ENCODE data around the gene GPRC6A. TPM values are rescaled to one million over a fixed set of nuclear protein-coding genes. Genes with fewer than 3 reads are reported as not detected.

The GPRC6A gene
- total RNA-seq, 1 experiment from 2014 or later = not detected

GRCh38 chr6:116764629-116764960 is 64.3 kb downstream of the GPRC6A start:
- Histone ChIP-seq H3K4me1 (ENCODE audit: insufficient read depth, low read length) (no peaks in the 10 kb centered on the region), H4K8ac (replicated peaks; ENCODE audit: insufficient read length, low read depth, low read length) (no peak overlapping the region), H3T11ph (ENCODE audit: low read length) (no peak overlapping the region), H2BK15ac (ENCODE audit: low read depth, low read length) (no peak overlapping the region), H3K79me2 (ENCODE audit: insufficient read depth, low read length) (no peaks in the 10 kb centered on the region), H4K91ac (ENCODE audit: insufficient read length, low read depth, low read length) (no peak overlapping the region), H3K9ac (ENCODE audit: extremely low read depth, insufficient read length, low read length) (peak overlapping the region; percentile 43), H3K23ac (ENCODE audit: insufficient read length, low read depth, low read length) (no peak overlapping the region), H3K18ac (ENCODE audit: insufficient read length, low read depth, low read length) (no peak overlapping the region), H3K23me2 (ENCODE audit: insufficient read length, low read depth, low read length, poor library complexity, severe bottlenecking) (peaks cover 12% of the 10 kb centered on the region), H3K14ac (ENCODE audit: insufficient read depth, low read length) (no peak overlapping the region; the same call in 1 of the 2 replicates), H3K79me1 (ENCODE audit: insufficient read depth, low read depth, low read length, poor library complexity, severe bottlenecking) (no peaks in the 10 kb centered on the region), H3K4ac (ENCODE audit: low read depth, low read length) (no peak overlapping the region), H3K4me2 (ENCODE audit: insufficient read depth, insufficient read length, low read length) (peak overlapping the region; percentile 86), H2AK5ac (ENCODE audit: insufficient read length, low read length) (no peak overlapping the region), H2BK5ac (ENCODE audit: insufficient read length, low read length) (no peak overlapping the region), H3K27me3 (ENCODE audit: insufficient read depth, low read length) (peaks cover 17% of the 10 kb centered on the region; the same call in 1 of the 2 replicates), H2BK20ac (ENCODE audit: low read depth, low read length, poor library complexity, severe bottlenecking) (no peak overlapping the region), H4K20me1 (ENCODE audit: control insufficient read depth, insufficient read depth, insufficient read length) (no peaks in the 10 kb centered on the region), H3K56ac (ENCODE audit: insufficient read length, low read depth, low read length) (no peak overlapping the region), H3K27ac (ENCODE audit: insufficient read length, low read depth, low read length) (no peak overlapping the region), H4K5ac (ENCODE audit: insufficient read length, low read depth, low read length) (no peak overlapping the region), H3K9me3 (ENCODE audit: control insufficient read depth, low read depth, low read length) (no peaks in the 10 kb centered on the region), H2AFZ (ENCODE audit: low read length) (no peak overlapping the region), H2BK120ac (ENCODE audit: low read depth, low read length, poor library complexity, severe bottlenecking) (no peak overlapping the region), H2BK12ac (ENCODE audit: insufficient read length, low read depth, low read length) (no peak overlapping the region)
- WGBS (ENCODE audit: extremely low coverage, insufficient read length, low lambda C conversion rate) = no CpG with 5 or more reads among the region's 19 CpGs
- peak; percentile 69 for DNase-seq
- Mint-ChIP-seq H3K27me3 (ENCODE audit: low read depth) (peaks cover 42% of the 10 kb centered on the region), H3K4me3 (peak overlapping the region; percentile 71 to 84), H3K36me3 (ENCODE audit: insufficient read depth in 1 of 3, low read depth in 3 of 3) (no peaks in the 10 kb centered on the region; a peak in 2 of 7 replicates), H3K9me3 (no peaks in the 10 kb centered on the region; a peak in 1 of 5 replicates), H3K4me1 (peaks cover 14 to 17% of the 10 kb centered on the region in 2 experiments), H3K27ac (0 out of 7 replicates have a peak overlapping the region, but pooled peaks of 1 of the 3 experiments have one; percentile 37)
- TF ChIP-seq CTCF (conservative IDR thresholded peaks at IDR 0.05) = peak; percentile 39; the same call in 1 of the 3 replicates

Data from H9 (cell line).